ENCODE results near the gene MLLT11.

MLLT11 gene, protein sequence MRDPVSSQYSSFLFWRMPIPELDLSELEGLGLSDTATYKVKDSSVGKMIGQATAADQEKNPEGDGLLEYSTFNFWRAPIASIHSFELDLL

GRCh38 chr1:151060007-151060656, at the start of gene MLLT11:
MLLT11 (plus strand) TSS chr1:151060397; CDS start chr1:151067225, 6,828 bp downstream.
- TF ChIP-seq, protein P1, sequence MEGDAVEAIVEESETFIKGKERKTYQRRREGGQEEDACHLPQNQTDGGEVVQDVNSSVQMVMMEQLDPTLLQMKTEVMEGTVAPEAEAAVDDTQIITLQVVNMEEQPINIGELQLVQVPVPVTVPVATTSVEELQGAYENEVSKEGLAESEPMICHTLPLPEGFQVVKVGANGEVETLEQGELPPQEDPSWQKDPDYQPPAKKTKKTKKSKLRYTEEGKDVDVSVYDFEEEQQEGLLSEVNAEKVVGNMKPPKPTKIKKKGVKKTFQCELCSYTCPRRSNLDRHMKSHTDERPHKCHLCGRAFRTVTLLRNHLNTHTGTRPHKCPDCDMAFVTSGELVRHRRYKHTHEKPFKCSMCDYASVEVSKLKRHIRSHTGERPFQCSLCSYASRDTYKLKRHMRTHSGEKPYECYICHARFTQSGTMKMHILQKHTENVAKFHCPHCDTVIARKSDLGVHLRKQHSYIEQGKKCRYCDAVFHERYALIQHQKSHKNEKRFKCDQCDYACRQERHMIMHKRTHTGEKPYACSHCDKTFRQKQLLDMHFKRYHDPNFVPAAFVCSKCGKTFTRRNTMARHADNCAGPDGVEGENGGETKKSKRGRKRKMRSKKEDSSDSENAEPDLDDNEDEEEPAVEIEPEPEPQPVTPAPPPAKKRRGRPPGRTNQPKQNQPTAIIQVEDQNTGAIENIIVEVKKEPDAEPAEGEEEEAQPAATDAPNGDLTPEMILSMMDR (IDR thresholded peaks at IDR 0.05; ENCODE audit: extremely low read depth, missing control alignments) = no peak
- peak; percentile 36 for DNase-seq (ENCODE audit: low spot score)

- TF ChIP-seq, protein P1 (IDR thresholded peaks at IDR 0.05; ENCODE audit: extremely low read depth, missing control alignments) = no peak
- DNase-seq (ENCODE audit: low spot score) = no peak
These were observed 48.9 kb upstream of the MLLT11 start for GRCh38 chr1:151011154-151011850.

- no peak for DNase-seq (ENCODE audit: low spot score)
These were observed 47.3 kb upstream of the MLLT11 start for GRCh38 chr1:151012684-151013471.

DNA sequence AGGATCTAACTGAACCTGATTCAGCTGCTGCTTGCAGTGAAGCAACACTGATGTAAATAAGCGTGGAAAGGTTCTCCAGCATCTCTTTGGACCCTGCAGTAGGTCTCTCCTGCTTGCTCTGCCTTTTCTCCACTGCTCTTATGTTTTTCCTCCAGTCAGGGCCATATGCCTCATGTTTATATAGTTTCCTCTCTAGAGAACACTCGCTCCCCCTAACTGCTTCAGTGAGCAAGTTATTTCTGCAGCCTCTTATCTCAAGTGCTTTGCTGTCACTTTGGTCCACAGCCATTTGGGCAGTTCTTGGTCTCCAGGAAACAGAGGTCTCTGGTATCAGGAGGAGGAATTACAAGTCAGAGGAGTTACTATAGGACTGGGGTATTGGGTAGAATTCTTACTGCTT, 46.7 kb upstream of the MLLT11 start:
- DNase-seq (ENCODE audit: low spot score) = no peak
- TF ChIP-seq, protein P1 (IDR thresholded peaks at IDR 0.05; ENCODE audit: extremely low read depth, missing control alignments) = no peak

More at GRCh38 chr1:151012684-151013471, 47.3 kb upstream of the MLLT11 start:
- TF ChIP-seq, protein P1 (IDR thresholded peaks at IDR 0.05; ENCODE audit: extremely low read depth, missing control alignments) = no peak

DNA sequence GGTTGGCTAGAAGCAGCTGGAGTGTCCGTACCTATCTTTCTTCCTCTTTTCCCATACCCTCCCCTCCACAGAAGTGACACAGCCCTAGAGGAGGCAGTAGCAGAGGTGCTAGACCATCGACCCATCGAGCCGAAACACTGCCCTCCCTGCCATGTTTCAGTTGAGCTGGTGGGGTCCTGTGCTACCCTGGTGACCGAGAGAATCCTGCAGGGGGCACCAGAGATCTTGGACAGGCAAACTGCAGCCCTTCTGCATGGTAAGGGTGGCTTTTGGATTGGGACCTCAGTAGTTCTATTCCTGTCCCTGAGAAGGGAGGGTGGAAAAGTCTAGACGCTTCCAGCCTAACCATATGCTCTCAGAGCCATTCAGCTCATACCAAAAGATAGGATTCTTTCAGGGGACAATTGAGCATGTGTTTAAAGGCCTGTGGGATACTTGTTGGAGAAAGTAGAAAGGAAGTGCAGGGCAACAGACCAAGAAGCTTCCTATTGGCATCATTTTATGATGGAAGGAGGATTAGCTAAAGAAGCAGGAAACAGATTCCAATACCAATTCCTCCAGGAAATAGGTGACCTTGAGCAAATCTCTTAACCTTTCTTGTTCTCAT, 35.6 kb upstream of the MLLT11 start:
- TF ChIP-seq, protein P1 (IDR thresholded peaks at IDR 0.05; ENCODE audit: extremely low read depth, missing control alignments) = peak; percentile 46
- DNase-seq (ENCODE audit: low spot score) = peak; percentile 75

- no peak for DNase-seq (ENCODE audit: low spot score)
- TF ChIP-seq, protein P1 (IDR thresholded peaks at IDR 0.05; ENCODE audit: extremely low read depth, missing control alignments) = no peak
These were observed 33.7 kb upstream of the MLLT11 start for GRCh38 chr1:151026460-151026859.
